ENCODE results near the gene ELL.

GRCh38 chr19:18437491-18438330 lies 84.2 kb downstream of the ELL start, which contains the start of gene ISYNA1:
- no peak for TF ChIP-seq CTCF (IDR thresholded peaks at IDR 0.05)
- peak; percentile 10 to 41 for TF ChIP-seq POLR2AphosphoS5 (IDR thresholded peaks at IDR 0.05)
